Measurements from ENCODE around the gene FBXO44. TPM values are rescaled to one million over a fixed set of nuclear protein-coding genes. Genes with fewer than 3 reads are reported as not detected.

FBXO44 gene
- total and polyA plus RNA-seq, 2 donors (not counting 1 experiment from before 2014, with no cell fraction given), result 8.1 to 17.8 TPM

GRCh38 chr1:11670747-11671146, 16.1 kb downstream of the FBXO44 start:
- Histone ChIP-seq H3K9me3 (ENCODE audit: control insufficient read depth, insufficient read depth, low read depth, low read length) (no peaks in the 10 kb centered on the region), H3K79me2 (ENCODE audit: control insufficient read depth, insufficient read depth, low read length) (no peaks in the 10 kb centered on the region), H3K4me3 (replicated peaks in 1 of 4; ENCODE audit: control extremely low read depth in 1 of 4, insufficient read depth in 1 of 4, low read depth in 3 of 4, low read length in 4 of 4) (no peak overlapping the region), H3K27ac (ENCODE audit: insufficient read depth, low read length) (no peak overlapping the region), H3K4me2 (ENCODE audit: extremely low read depth, insufficient read depth, low read length) (no peak overlapping the region), H4K20me1 (ENCODE audit: control insufficient read depth, extremely low read depth, insufficient read depth, low read length) (no peaks in the 10 kb centered on the region), H3K27me3 (ENCODE audit: control insufficient read depth, insufficient read depth, low read length) (no peaks in the 10 kb centered on the region), H2AFZ (ENCODE audit: low read length) (no peak overlapping the region), H3K4me1 (ENCODE audit: control insufficient read depth, extremely low read depth, insufficient read depth, low read length) (no peaks in the 10 kb centered on the region), H3K9ac (ENCODE audit: insufficient read depth, low read length) (no peak overlapping the region), H3K36me3 (ENCODE audit: control insufficient read depth, insufficient read depth, low read length) (peaks cover 14% of the 10 kb centered on the region)
- no peak for DNase-seq (ENCODE audit: low read depth in 2 of 2)
- TF ChIP-seq CTCF (conservative IDR thresholded peaks at IDR 0.05 in 1 of 2, IDR thresholded peaks at IDR 0.05 in 1 of 2; ENCODE audit: low read depth in 1 of 2, low read length in 2 of 2), result no peak
- no peak for TF ChIP-seq EZH2 (IDR thresholded peaks at IDR 0.05; ENCODE audit: low read length, missing control alignments)

- H4K20me1 ChIP-seq (ENCODE audit: control insufficient read depth, extremely low read depth, insufficient read depth, low read length), result no peaks in the 10 kb centered on the region
- no peaks in the 10 kb centered on the region for H3K9me3 ChIP-seq (ENCODE audit: control insufficient read depth, insufficient read depth, low read depth, low read length)
- no peak overlapping the region for H3K27ac ChIP-seq (ENCODE audit: insufficient read depth, low read length)
- TF ChIP-seq EZH2 (IDR thresholded peaks at IDR 0.05; ENCODE audit: low read length, missing control alignments) (no peak), CTCF (conservative IDR thresholded peaks at IDR 0.05 in 1 of 2, IDR thresholded peaks at IDR 0.05 in 1 of 2; ENCODE audit: low read depth in 1 of 2, low read length in 2 of 2) (no peak)
- DNase-seq (ENCODE audit: low read depth in 2 of 2), result no peak
- no peaks in the 10 kb centered on the region for H3K27me3 ChIP-seq (ENCODE audit: control insufficient read depth, insufficient read depth, low read length)
- peaks cover 17% of the 10 kb centered on the region for H3K36me3 ChIP-seq (ENCODE audit: control insufficient read depth, insufficient read depth, low read length)
- H3K4me1 ChIP-seq (ENCODE audit: control insufficient read depth, extremely low read depth, insufficient read depth, low read length), result no peaks in the 10 kb centered on the region
- H2AFZ ChIP-seq (ENCODE audit: low read length), result no peak overlapping the region
- H3K9ac ChIP-seq (ENCODE audit: insufficient read depth, low read length), result no peak overlapping the region
- no peaks in the 10 kb centered on the region for H3K79me2 ChIP-seq (ENCODE audit: control insufficient read depth, insufficient read depth, low read length)
- H3K4me3 ChIP-seq (replicated peaks in 1 of 4; ENCODE audit: control extremely low read depth in 1 of 4, insufficient read depth in 1 of 4, low read depth in 3 of 4, low read length in 4 of 4), result no peak overlapping the region
- H3K4me2 ChIP-seq (ENCODE audit: extremely low read depth, insufficient read depth, low read length), result no peak overlapping the region
Measured at GRCh38 chr1:11671205-11671543, 16.5 kb downstream of the FBXO44 start.

GRCh38 chr1:11671544-11672286, 17.0 kb downstream of the FBXO44 start:
- Histone ChIP-seq H3K4me3 (replicated peaks in 1 of 4; ENCODE audit: control extremely low read depth in 1 of 4, insufficient read depth in 1 of 4, low read depth in 3 of 4, low read length in 4 of 4) (no peak overlapping the region), H3K4me2 (ENCODE audit: extremely low read depth, insufficient read depth, low read length) (no peak overlapping the region), H3K9me3 (ENCODE audit: control insufficient read depth, insufficient read depth, low read depth, low read length) (no peaks in the 10 kb centered on the region), H2AFZ (ENCODE audit: low read length) (no peak overlapping the region), H3K27ac (ENCODE audit: insufficient read depth, low read length) (no peak overlapping the region), H3K9ac (ENCODE audit: insufficient read depth, low read length) (no peak overlapping the region), H3K36me3 (ENCODE audit: control insufficient read depth, insufficient read depth, low read length) (peaks cover 17% of the 10 kb centered on the region), H3K4me1 (ENCODE audit: control insufficient read depth, extremely low read depth, insufficient read depth, low read length) (no peaks in the 10 kb centered on the region), H3K27me3 (ENCODE audit: control insufficient read depth, insufficient read depth, low read length) (no peaks in the 10 kb centered on the region), H4K20me1 (ENCODE audit: control insufficient read depth, extremely low read depth, insufficient read depth, low read length) (no peaks in the 10 kb centered on the region), H3K79me2 (ENCODE audit: control insufficient read depth, insufficient read depth, low read length) (no peaks in the 10 kb centered on the region)
- no peak for DNase-seq (ENCODE audit: low read depth in 2 of 2)
- TF ChIP-seq EZH2 (IDR thresholded peaks at IDR 0.05; ENCODE audit: low read length, missing control alignments) (no peak), CTCF (conservative IDR thresholded peaks at IDR 0.05 in 1 of 2, IDR thresholded peaks at IDR 0.05 in 1 of 2; ENCODE audit: low read depth in 1 of 2, low read length in 2 of 2) (no peak)
